ENCODE data around the gene AGAP1. TPM values are rescaled to one million over a fixed set of nuclear protein-coding genes. Genes with fewer than 3 reads are reported as not detected.

Gene AGAP1
- total RNA-seq, 2 donors from 2014 or later, result 32.8 to 34.7 TPM

DNA sequence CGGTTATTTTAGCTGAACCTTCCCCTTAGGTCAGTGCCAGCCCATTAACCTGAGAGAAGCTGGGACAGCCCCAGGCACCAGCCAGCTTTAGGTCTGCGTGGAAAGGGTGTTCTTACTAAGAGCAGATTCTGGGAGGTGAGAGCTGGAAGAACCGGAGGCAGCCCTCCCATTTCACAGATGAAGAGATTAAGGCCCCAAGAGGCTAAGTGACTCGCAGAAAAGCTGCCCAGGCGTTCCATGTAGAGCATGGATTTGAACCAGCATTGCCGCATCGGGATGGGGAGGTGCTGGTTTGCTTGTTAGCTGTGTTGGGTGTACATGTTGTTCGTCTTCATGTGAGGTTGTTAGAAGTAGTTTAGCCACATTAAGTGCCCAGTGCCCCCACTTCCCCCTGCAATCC lies 203.2 kb downstream of the AGAP1 start:
- TF ChIP-seq, protein P1, sequence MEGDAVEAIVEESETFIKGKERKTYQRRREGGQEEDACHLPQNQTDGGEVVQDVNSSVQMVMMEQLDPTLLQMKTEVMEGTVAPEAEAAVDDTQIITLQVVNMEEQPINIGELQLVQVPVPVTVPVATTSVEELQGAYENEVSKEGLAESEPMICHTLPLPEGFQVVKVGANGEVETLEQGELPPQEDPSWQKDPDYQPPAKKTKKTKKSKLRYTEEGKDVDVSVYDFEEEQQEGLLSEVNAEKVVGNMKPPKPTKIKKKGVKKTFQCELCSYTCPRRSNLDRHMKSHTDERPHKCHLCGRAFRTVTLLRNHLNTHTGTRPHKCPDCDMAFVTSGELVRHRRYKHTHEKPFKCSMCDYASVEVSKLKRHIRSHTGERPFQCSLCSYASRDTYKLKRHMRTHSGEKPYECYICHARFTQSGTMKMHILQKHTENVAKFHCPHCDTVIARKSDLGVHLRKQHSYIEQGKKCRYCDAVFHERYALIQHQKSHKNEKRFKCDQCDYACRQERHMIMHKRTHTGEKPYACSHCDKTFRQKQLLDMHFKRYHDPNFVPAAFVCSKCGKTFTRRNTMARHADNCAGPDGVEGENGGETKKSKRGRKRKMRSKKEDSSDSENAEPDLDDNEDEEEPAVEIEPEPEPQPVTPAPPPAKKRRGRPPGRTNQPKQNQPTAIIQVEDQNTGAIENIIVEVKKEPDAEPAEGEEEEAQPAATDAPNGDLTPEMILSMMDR (conservative IDR thresholded peaks at IDR 0.05), result no peak
- 95 to 97% methylated on average over 6 to 8 of the region's 8 CpGs for WGBS, 2 experiments (ENCODE audit: insufficient coverage in 1 of 2, insufficient read length in 1 of 2)
- Histone ChIP-seq H3K4me1 (ENCODE audit: control insufficient read depth, insufficient read depth, low read length) (no peaks in the 10 kb centered on the region), H3K9ac (ENCODE audit: extremely low read depth, low read length, poor library complexity, severe bottlenecking) (no peak overlapping the region), H3K27me3 (ENCODE audit: control insufficient read depth, insufficient read depth, low read length, poor library complexity, severe bottlenecking) (no peaks in the 10 kb centered on the region), H3K36me3 (ENCODE audit: control insufficient read depth, insufficient read depth, low read length) (no peaks in the 10 kb centered on the region), H3K9me3 (ENCODE audit: control insufficient read depth, low read length) (peaks cover 6% of the 10 kb centered on the region), H3K27ac (ENCODE audit: low read depth, low read length) (no peak overlapping the region), H3K4me3 (ENCODE audit: low read length) (no peak overlapping the region)
- H3K9me3 Mint-ChIP-seq, result peaks cover 11% of the 10 kb centered on the region
- no peak for DNase-seq
- H3K4me1 Mint-ChIP-seq, result peaks cover 2% of the 10 kb centered on the region
- peaks cover 5% of the 10 kb centered on the region for H3K36me3 Mint-ChIP-seq (ENCODE audit: low read depth)
- no peak overlapping the region for H3K27ac Mint-ChIP-seq
- H3K27me3 Mint-ChIP-seq (ENCODE audit: insufficient read depth), result no peaks in the 10 kb centered on the region
- H3K4me3 Mint-ChIP-seq, result no peak overlapping the region

DNA sequence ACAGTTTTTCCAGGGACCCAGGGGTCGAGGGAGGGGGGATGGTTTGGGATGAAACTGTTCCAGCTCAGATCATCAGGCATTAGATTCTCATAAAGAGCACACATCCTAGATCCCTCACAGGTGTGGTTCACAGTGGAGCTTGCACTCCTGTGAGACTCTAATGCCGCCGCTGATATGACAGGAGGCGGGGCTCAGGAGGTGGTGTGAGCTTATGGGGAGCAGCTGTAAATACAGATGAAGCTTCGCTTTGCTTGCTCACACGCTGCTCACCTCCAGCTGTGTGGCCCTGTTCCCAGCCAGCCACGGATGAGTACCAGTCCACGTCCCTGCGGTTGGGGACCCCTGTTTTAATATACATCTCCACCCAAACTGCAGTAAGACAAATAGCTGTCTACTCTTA lies 204.2 kb downstream of the AGAP1 start:
- peaks cover 2% of the 10 kb centered on the region for H3K4me1 Mint-ChIP-seq
- Histone ChIP-seq H3K27ac (ENCODE audit: low read depth, low read length) (no peak overlapping the region), H3K27me3 (ENCODE audit: control insufficient read depth, insufficient read depth, low read length, poor library complexity, severe bottlenecking) (no peaks in the 10 kb centered on the region), H3K9me3 (ENCODE audit: control insufficient read depth, low read length) (peaks cover 6% of the 10 kb centered on the region), H3K4me3 (ENCODE audit: low read length) (no peak overlapping the region), H3K36me3 (ENCODE audit: control insufficient read depth, insufficient read depth, low read length) (no peaks in the 10 kb centered on the region), H3K4me1 (ENCODE audit: control insufficient read depth, insufficient read depth, low read length) (no peaks in the 10 kb centered on the region), H3K9ac (ENCODE audit: extremely low read depth, low read length, poor library complexity, severe bottlenecking) (no peak overlapping the region)
- DNase-seq, result no peak
- no peaks in the 10 kb centered on the region for H3K27me3 Mint-ChIP-seq (ENCODE audit: insufficient read depth)
- TF ChIP-seq, protein P1 (conservative IDR thresholded peaks at IDR 0.05), result no peak
- 95 to 97% methylated on average over 3 to 9 of the region's 9 CpGs for WGBS, 2 experiments (ENCODE audit: insufficient coverage in 1 of 2, insufficient read length in 1 of 2)
- peaks cover 5% of the 10 kb centered on the region for H3K36me3 Mint-ChIP-seq (ENCODE audit: low read depth)
- H3K9me3 Mint-ChIP-seq, result peaks cover 11% of the 10 kb centered on the region
- H3K27ac Mint-ChIP-seq, result no peak overlapping the region
- H3K4me3 Mint-ChIP-seq, result no peak overlapping the region

- Histone ChIP-seq H3K27ac (ENCODE audit: low read depth, low read length) (no peak overlapping the region), H3K9ac (ENCODE audit: extremely low read depth, low read length, poor library complexity, severe bottlenecking) (no peak overlapping the region), H3K27me3 (ENCODE audit: control insufficient read depth, insufficient read depth, low read length, poor library complexity, severe bottlenecking) (no peaks in the 10 kb centered on the region), H3K4me1 (ENCODE audit: control insufficient read depth, insufficient read depth, low read length) (no peaks in the 10 kb centered on the region), H3K36me3 (ENCODE audit: control insufficient read depth, insufficient read depth, low read length) (no peaks in the 10 kb centered on the region), H3K9me3 (ENCODE audit: control insufficient read depth, low read length) (peaks cover 6% of the 10 kb centered on the region), H3K4me3 (ENCODE audit: low read length) (no peak overlapping the region)
- H3K4me1 Mint-ChIP-seq, result peaks cover 2% of the 10 kb centered on the region
- H3K36me3 Mint-ChIP-seq (ENCODE audit: low read depth), result peaks cover 5% of the 10 kb centered on the region
- TF ChIP-seq, protein P1 (conservative IDR thresholded peaks at IDR 0.05), result no peak
- 97 to 100% methylated on average over 3 to 7 of the region's 7 CpGs for WGBS, 2 experiments (ENCODE audit: insufficient coverage in 1 of 2, insufficient read length in 1 of 2)
- H3K27me3 Mint-ChIP-seq (ENCODE audit: insufficient read depth), result no peaks in the 10 kb centered on the region
- no peak for DNase-seq
- H3K27ac Mint-ChIP-seq, result no peak overlapping the region
- H3K4me3 Mint-ChIP-seq, result no peak overlapping the region
- H3K9me3 Mint-ChIP-seq, result peaks cover 11% of the 10 kb centered on the region
Observed at GRCh38 chr2:235698491-235698890, 204.6 kb downstream of the AGAP1 start.

Data from endodermal cell (in vitro differentiated cells).